HG03039 (cell line): Measurements from ENCODE around the gene SIAH3.
A peak's percentile ranks its signal among the peaks of the same experiment; 100 is the strongest.

Experiments used
- ATAC-seq: cut with Tn5 transposase; IDR thresholded peaks from one replicate; pipeline ENCODE4 v1.9.1; 2021; ENCODE audit warnings: mild to moderate bottlenecking, moderate library complexity; ENCODE audit not compliant: unreplicated experiment

The SIAH3 gene

GRCh38 chr13:45748941-45749759 is 102.4 kb downstream of the SIAH3 start:
- no peak for ATAC-seq

GRCh38 chr13:45747071-45747470 is 104.5 kb downstream of the SIAH3 start:
- no peak for ATAC-seq

GRCh38 chr13:45744979-45745378 is 106.6 kb downstream of the SIAH3 start:
- no peak for ATAC-seq

- no peak for ATAC-seq
Observed at GRCh38 chr13:45742985-45743384, 108.6 kb downstream of the SIAH3 start.

GRCh38 chr13:45737571-45738017 is 114.0 kb downstream of the SIAH3 start:
- peak; percentile 46 for ATAC-seq

GRCh38 chr13:45733361-45733760 is 118.2 kb downstream of the SIAH3 start:
- ATAC-seq, result no peak

- no peak for ATAC-seq
Observed at GRCh38 chr13:45732916-45733315, 118.6 kb downstream of the SIAH3 start.

- no peak for ATAC-seq
Observed at GRCh38 chr13:45731455-45731854, 120.1 kb downstream of the SIAH3 start.

GRCh38 chr13:45728759-45729158 is 122.8 kb downstream of the SIAH3 start:
- no peak for ATAC-seq
